ENCODE data around the gene OR6Y1. TPM values are rescaled to one million over a fixed set of nuclear protein-coding genes. Genes with fewer than 3 reads are reported as not detected.

OR6Y1 gene
- total RNA-seq, 1 experiment from 2014 or later: not detected

DNA sequence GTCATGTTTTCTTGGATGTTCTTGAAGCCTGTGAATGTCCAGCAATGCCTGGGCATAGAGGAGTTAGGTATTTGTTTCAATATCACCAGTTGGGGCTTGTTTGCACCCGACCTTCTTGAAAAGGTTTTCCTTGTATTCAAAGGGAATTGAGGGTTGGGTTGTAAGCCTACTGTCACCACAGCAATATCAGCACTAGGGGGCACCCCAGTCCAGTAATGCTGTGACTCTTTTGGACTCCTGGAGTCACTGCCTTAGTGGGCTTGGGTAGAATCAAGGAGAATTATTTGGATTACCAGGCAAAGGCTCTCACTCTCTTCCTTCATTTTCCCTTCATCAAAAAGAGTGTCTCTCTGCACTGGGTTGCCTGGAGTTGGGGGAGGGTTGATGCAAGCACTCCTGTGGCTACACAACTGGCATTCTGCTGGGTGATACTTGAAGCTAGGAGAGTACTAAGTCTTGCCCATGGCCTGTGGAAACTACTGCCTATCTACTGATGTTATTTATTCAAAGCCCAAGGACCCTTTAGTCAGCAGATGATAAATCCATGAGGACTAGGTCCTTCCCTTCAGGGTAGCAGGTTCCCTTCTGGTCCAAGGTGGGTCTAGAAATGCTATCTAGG, 47.7 kb downstream of the OR6Y1 start:
- peak; percentile 42 for DNase-seq (ENCODE audit: low read depth)

DNA sequence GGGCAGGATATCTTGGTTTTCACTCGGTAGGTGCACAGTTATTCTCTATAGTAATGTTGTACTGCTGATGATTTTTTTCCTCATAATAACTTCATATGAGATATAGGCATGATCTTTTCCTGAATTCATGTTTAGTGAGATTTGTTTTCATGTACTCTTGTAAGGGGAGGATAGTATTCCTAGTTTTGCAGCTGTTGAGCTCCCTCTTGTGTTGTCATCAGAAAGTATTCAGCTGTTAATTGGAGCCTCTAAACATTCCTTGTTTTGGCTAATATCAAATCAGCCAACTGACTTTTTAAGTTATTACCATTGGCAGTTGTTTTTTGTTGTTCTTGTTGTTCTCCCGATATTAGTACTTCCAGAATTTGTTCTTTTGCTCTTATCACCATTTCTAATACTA, 57.8 kb downstream of the OR6Y1 start:
- DNase-seq (ENCODE audit: low read depth): peak; percentile 19

DNA sequence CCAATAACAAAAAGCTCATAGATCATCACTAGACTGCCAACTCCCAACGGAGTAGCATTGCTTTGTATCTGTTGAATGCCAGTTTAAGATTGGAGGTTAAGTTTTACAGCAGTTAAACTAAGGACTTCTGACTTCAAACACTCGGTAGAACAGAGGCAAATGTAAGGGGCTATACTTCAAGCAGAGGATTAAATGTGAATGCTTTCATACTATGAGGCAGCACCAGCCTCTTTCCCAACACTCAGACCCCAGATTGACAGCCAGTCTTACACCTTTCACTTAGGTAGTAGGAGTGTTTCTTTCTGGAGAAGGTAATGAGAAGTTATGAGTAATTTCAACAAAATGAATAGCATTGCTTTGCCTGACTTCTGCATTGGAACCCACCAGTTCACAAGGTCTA, 59.4 kb downstream of the OR6Y1 start:
- DNase-seq (ENCODE audit: low read depth): no peak

Other genes with a start within 250 kb of the OR6Y1 start
- gene CD1B, start 222.9 kb downstream of the OR6Y1 start, total RNA-seq (2014; rRNA removed; shearing (Covaris generic)): not detected in 2 replicates
- gene CD1E, start 200.5 kb downstream of the OR6Y1 start, total RNA-seq (2014; rRNA removed; shearing (Covaris generic)): not detected in 2 replicates
- gene OR10T2, start 154.9 kb downstream of the OR6Y1 start, total RNA-seq (2014; rRNA removed; shearing (Covaris generic)): not detected in 2 replicates
- gene OR10K2, start 128.2 kb downstream of the OR6Y1 start, total RNA-seq (2014; rRNA removed; shearing (Covaris generic)): not detected in 2 replicates
- not detected in 2 replicates for gene OR10K1, start 92.6 kb downstream of the OR6Y1 start, total RNA-seq (2014; rRNA removed; shearing (Covaris generic))
- gene OR10R2, start 82.2 kb downstream of the OR6Y1 start, total RNA-seq (2014; rRNA removed; shearing (Covaris generic)): not detected in 2 replicates
- gene OR6P1, start 16.2 kb upstream of the OR6Y1 start, total RNA-seq (2014; rRNA removed; shearing (Covaris generic)): not detected in 2 replicates
- not detected in 2 replicates for gene OR10X1, start 25.5 kb upstream of the OR6Y1 start, total RNA-seq (2014; rRNA removed; shearing (Covaris generic))
- not detected in 2 replicates for gene OR10Z1, start 50.9 kb upstream of the OR6Y1 start, total RNA-seq (2014; rRNA removed; shearing (Covaris generic))
- 0.06 and 0.42 TPM in 2 replicates for gene SPTA1, start 132.3 kb upstream of the OR6Y1 start, total RNA-seq (2014; rRNA removed; shearing (Covaris generic))
- gene OR6K2, start 146.2 kb upstream of the OR6Y1 start, total RNA-seq (2014; rRNA removed; shearing (Covaris generic)): not detected in 2 replicates
- not detected in 2 replicates for gene OR6K3, start 166.3 kb upstream of the OR6Y1 start, total RNA-seq (2014; rRNA removed; shearing (Covaris generic))
- gene OR6K6, start 200.3 kb upstream of the OR6Y1 start, total RNA-seq (2014; rRNA removed; shearing (Covaris generic)): not detected in 2 replicates
- not detected in 2 replicates for gene OR6N1, start 217.8 kb upstream of the OR6Y1 start, total RNA-seq (2014; rRNA removed; shearing (Covaris generic))
- gene OR6N2, start 226.8 kb upstream of the OR6Y1 start, total RNA-seq (2014; rRNA removed; shearing (Covaris generic)): not detected in 2 replicates

Measured in Daoy (cell line).